GM21515 (cell line): ENCODE data around the gene HINT3.
"Not testable (repeated sequence)": the region's sequence is repeated elsewhere in the genome, so short reads cannot be mapped to it uniquely, and the experiment has no call there.

Source experiments
- ATAC-seq: cut with Tn5 transposase; IDR thresholded peaks from one replicate; pipeline ENCODE4 v1.9.1; 2021; ENCODE audit not compliant: unreplicated experiment

Gene HINT3

GRCh38 chr6:125939026-125939425 is 17.5 kb upstream of the HINT3 start:
- no peak for ATAC-seq

- no peak for ATAC-seq
Measured at GRCh38 chr6:125939791-125940190, 16.8 kb upstream of the HINT3 start.

GRCh38 chr6:125940247-125941041 is 16.1 kb upstream of the HINT3 start:
- ATAC-seq = no peak

GRCh38 chr6:125942672-125943527 is 13.7 kb upstream of the HINT3 start:
- no peak for ATAC-seq

GRCh38 chr6:125943528-125944433 is 12.8 kb upstream of the HINT3 start:
- no peak for ATAC-seq

- ATAC-seq = no peak
Measured at GRCh38 chr6:125944434-125944816, 12.1 kb upstream of the HINT3 start.

- ATAC-seq = no peak
Measured at GRCh38 chr6:125944896-125945295, 11.7 kb upstream of the HINT3 start.

GRCh38 chr6:125945378-125946141 is 11.0 kb upstream of the HINT3 start:
- no peak for ATAC-seq

GRCh38 chr6:125947615-125948014 is 9.0 kb upstream of the HINT3 start:
- no peak for ATAC-seq

- ATAC-seq = no peak
Measured at GRCh38 chr6:125948455-125948854, 8.1 kb upstream of the HINT3 start.

- no peak for ATAC-seq
Measured at GRCh38 chr6:125949069-125949468, 7.5 kb upstream of the HINT3 start.

- no peak for ATAC-seq
Measured at GRCh38 chr6:125950293-125950692, 6.3 kb upstream of the HINT3 start.

GRCh38 chr6:125950716-125951115 is 5.9 kb upstream of the HINT3 start:
- ATAC-seq = not testable (repeated sequence)

GRCh38 chr6:125951323-125951722 is 5.2 kb upstream of the HINT3 start:
- ATAC-seq = no peak

GRCh38 chr6:125952764-125953501 is 3.6 kb upstream of the HINT3 start:
- no peak for ATAC-seq

- ATAC-seq = no peak
Measured at GRCh38 chr6:125953502-125953875, 3.1 kb upstream of the HINT3 start.

GRCh38 chr6:125954735-125955339 is 1.7 kb upstream of the HINT3 start:
- no peak for ATAC-seq

- no peak for ATAC-seq
Measured at GRCh38 chr6:125955973-125956372, 597 bp upstream of the HINT3 start.

- ATAC-seq = no peak
Measured at GRCh38 chr6:125957391-125957693, 772 bp downstream of the HINT3 start.

GRCh38 chr6:125957845-125958244 is 1.3 kb downstream of the HINT3 start:
- no peak for ATAC-seq
